Hematopoietic multipotent progenitor cell treated with erythropoietin and hydrocortisone succinate and interleukin-3 and kit ligand, for 15 days (in vitro differentiated cells): ENCODE data around the gene RBM19.
"Not testable (repeated sequence)": the region's sequence is repeated elsewhere in the genome, so short reads cannot be mapped to it uniquely, and the experiment has no call there.

Source experiments
- DNase-seq: peaks from one replicate; pipeline ENCODE4 v3.0.0-alpha.2; 2015; ENCODE audit warnings: low spot score

Gene RBM19

GRCh38 chr12:113831476-113831875 is 134.6 kb downstream of the RBM19 start:
- DNase-seq = no peak

GRCh38 chr12:113831016-113831415 is 135.1 kb downstream of the RBM19 start:
- no peak for DNase-seq

DNA sequence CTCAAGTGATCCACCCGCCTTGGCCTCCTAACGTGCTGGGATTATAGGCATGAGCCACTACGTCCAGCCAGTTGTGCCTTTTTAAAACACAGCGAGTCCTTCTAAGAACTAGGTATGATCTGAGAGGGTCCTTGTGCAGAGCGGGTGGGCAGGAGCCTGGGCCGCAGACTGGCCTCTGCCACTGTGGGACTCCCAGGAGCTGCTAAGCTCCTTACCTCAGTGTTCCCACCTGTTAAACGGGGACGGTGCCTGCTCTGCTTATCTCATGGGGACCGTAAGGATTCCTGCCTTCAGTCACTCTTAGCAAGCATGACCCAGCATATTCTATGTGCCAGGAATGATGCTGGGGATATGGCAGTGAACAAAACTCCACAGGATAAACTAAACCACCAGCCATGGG is 136.9 kb downstream of the RBM19 start:
- DNase-seq = no peak

- DNase-seq = no peak
Observed at GRCh38 chr12:113827539-113828114, 138.5 kb downstream of the RBM19 start.

GRCh38 chr12:113826805-113827538 is 139.2 kb downstream of the RBM19 start:
- no peak for DNase-seq

GRCh38 chr12:113825705-113826104 is 140.4 kb downstream of the RBM19 start:
- no peak for DNase-seq

- DNase-seq = no peak
Observed at GRCh38 chr12:113823816-113824215, 142.3 kb downstream of the RBM19 start.

DNA sequence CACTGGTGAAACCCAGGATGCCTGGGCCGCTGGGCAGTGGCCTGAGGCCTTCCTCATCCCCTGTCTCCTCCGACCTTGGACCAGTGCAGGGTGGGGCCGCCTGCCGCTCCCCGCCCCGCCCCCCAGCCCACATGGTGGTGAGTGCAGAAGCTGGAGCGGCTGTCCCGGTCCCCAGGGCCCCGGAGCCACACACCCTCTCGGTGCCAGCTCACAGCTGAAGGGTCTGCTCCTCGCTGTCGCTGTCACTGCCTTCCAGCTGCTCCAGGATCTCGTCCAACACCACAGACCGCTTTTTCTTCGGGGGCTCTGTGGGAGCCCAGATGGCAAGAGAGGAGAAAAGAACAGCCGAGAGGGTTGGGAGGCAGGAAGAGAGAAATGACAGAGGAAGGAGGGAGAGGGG is 143.1 kb downstream of the RBM19 start:
- no peak for DNase-seq

DNA sequence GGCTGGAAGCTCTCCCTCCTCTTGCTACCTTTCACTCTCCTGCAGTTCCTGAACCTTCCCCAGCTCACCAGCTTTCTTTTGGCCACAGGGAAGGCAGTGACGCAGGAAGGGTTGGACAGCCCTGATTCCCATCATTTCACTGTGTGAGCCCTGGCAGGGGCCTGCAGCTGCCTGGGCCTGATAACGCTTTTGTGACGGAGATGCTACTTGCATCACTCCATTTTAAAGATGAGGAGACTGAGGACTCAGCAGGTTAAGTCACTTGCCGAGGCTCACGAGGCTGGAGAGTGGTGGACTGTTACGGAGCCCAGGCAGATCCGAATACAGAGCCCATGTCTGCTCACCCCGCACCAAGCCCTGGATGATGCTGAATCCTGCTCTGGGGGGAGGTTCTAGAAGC is 145.3 kb downstream of the RBM19 start:
- no peak for DNase-seq

- DNase-seq = no peak
Observed at GRCh38 chr12:113820309-113820708, 145.8 kb downstream of the RBM19 start.

DNA sequence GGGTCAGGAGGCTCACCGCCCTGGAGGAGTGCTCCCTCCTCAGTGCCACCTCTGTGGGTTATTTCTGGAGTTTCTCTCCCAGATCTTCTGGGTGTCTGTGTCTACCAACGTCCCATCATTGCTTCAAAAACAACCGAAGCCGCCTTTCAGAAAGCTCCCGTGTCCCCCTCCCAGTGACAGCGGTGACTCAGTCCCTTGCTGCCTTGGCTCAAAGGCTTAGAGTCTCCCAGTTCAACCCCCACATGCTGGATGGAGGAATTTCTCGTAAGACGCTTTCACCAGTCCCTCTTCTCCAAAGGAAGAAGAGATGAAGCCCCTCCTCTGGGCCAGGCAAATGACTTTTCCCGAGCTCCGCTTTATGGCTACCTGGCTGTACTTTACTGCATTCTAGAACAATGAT is 146.6 kb downstream of the RBM19 start:
- no peak for DNase-seq

GRCh38 chr12:113818833-113819232 is 147.3 kb downstream of the RBM19 start:
- DNase-seq = no peak

GRCh38 chr12:113818283-113818682 is 147.8 kb downstream of the RBM19 start:
- DNase-seq = no peak

DNA sequence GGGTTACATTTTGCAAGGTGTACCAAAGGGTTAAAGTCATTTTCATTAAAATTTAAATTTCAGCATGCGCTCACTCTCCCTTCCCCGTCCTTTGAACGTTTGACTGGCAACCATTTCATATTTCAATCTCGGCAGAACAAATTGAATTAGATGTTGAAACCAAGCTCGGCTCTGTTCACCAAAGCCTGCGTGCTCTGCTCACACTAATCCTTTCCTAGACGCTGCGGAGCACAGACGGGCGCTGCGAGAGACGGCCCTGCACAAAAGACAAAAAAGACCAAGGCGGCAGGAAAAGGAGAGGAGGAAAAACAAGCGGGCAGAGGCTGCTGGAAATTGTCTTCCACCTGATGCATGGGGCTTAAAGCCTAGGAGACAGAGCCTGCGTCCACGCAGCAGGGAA is 149.3 kb downstream of the RBM19 start:
- DNase-seq = no peak

DNA sequence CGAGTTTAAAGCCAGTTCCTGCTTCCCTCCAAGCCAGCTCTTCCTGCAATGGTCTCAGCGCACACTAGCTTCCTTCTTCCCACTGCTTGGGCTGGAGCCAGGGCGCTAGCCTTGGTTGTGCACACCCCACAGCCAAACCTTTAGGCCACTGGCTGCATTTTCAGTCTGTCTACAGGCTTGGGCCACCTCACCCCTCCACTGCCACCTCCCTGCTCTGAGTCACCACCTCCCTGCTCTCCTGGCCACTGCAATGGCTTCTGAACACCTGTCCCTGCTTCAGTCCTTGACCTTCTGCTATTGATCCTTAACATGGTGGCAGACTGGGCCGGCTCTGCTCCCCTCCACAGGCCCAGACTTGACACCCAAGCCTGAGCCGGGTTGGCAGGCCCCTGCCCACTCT is 151.1 kb downstream of the RBM19 start:
- no peak for DNase-seq

DNA sequence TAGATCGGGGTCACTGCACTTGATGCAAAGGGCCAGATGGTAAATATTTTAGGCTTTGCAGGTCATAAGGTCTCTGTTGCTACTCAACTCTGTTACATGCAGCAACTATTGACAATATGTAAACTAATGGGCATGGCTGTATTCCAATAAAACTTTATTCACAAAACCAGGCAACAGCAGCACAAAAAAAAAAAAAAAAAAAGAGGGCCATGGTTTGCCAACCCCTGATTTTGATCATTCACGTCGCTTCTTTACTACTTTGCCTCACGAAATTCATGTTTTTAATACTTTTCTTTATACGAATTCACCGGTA is 152.9 kb downstream of the RBM19 start:
- no peak for DNase-seq

DNA sequence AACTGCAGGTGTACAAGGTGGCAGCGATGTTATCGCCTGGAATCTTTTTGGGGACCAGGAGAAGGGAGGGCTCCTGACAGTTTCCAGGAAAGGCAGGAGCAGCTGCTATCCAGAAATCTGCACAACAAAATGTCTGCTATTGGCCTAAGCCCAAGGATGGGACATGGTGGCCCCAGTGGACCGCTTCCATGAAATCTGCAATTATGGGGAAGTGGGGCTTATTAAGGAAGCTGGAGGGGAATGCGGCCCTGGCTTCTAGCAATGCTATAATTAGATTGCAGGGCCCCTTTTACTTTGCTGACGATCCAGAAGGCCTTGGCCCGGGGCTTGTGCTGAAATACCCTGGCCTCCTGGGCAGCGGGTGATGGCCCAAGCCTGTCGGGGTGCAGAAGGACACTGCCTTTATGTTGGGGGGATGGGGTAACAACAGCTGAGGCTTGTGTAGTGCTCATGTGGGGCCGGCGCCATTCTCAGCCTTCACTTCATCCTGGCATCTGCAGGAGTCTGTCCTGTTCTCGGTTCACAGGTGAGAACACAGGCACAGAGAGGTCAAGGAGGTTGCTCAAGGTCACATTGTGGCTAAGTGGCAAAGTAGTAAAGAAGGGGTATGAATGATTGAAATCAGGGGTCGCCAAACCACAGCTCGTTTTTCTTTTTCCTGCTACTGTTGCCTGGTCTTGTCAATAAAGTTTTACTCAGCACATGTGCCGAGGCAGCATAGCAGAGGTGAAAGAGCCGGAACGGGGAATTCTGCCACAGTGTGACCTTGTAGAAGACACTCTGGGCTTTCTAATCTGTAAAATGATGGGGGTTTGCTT is 153.5 kb downstream of the RBM19 start:
- no peak for DNase-seq

DNA sequence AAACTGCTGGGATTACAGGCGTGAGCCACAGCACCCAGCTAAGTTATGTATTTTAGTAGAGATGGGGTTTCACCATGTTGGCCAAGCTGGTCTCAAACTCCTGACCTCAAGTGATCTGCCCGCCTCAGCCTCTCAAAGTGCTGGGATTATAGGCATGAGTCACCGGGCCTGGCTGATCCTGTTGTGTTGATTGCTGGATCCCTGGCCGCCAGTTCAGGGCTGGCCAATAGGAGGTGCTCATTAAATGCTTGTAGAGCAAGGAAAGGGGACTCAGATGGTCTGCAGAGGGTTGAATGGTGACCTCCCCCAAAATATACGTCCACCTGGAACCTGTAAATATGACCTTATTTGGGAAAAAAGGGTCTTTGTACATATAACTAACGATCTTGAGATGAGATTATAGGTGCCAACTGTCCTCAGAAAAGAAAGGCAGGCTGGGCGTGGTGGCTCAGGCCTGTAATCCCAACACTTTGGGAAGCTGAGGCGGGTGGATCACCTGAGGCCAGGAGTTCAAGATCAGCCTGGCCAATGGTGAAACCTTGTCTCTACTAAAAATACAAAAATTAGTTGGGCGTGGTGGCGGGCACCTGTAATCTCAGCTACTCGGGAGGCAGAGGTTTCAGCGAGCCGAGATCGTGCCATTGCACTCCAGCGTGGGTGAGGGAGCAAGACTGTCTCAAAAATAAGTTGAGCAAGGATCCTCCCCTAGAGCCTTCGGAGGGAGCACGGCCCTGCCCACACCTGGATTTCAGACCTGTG is 156.5 kb downstream of the RBM19 start:
- not testable (repeated sequence) for DNase-seq

DNA sequence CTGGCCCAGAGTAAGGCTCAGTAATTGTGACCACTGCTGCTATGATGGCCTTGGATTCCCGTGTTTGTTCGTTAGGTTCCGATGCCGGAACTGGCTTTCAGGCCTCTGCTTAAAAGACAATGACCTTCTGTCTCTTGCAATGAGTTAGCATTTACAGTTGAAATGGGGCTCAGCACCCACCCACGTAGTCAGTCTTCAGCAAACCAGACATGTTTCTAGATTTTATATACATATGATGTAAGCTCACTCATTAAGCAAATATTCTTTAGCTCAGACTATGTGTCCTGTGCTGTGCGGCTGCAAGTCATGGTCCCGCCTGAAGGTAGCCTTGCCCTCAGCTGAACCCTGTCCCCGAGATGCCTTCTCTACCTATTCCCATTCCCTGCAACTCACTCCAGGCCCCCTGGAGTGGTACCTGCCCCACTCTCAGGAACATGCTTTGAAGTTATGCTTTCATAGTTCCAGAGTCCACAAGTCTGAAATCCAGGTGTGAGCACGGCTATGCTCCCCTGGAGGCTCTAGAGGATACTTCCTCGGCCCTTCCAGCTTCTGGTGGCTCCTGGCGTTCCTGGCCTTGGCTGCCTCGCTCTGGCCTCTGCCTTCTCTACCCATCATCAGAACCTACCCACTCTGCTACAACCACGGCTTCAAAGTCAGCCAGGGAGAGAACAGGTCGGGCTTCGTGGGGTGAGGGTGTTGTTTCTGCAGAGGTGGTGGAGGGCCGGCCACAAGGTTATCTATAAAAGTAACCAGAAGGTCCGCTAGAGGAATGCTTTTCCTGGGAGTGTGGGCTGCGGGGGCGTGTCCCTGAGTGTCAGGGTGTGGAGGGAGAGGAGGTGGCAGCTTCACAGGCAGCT is 157.8 kb downstream of the RBM19 start:
- DNase-seq = no peak

DNA sequence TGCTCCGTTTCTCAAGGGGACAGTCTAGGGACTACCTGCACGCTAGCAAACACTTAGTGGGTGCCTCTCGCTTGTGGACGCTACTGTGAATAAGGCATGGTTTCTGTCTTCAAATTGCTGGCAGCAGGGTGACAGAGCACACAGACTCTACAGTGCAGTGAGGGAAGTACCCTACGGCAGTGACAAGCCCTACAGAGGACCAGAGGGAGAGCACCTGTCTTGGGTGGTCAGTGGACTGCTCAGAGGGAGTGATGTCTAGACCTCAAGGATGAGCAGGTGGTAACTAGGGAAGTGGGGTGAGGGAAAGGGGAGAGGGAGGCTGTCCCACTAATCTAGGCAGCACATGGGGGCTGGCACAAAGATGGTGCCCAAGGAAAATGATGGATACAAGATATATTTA is 160.5 kb downstream of the RBM19 start:
- DNase-seq = no peak

DNA sequence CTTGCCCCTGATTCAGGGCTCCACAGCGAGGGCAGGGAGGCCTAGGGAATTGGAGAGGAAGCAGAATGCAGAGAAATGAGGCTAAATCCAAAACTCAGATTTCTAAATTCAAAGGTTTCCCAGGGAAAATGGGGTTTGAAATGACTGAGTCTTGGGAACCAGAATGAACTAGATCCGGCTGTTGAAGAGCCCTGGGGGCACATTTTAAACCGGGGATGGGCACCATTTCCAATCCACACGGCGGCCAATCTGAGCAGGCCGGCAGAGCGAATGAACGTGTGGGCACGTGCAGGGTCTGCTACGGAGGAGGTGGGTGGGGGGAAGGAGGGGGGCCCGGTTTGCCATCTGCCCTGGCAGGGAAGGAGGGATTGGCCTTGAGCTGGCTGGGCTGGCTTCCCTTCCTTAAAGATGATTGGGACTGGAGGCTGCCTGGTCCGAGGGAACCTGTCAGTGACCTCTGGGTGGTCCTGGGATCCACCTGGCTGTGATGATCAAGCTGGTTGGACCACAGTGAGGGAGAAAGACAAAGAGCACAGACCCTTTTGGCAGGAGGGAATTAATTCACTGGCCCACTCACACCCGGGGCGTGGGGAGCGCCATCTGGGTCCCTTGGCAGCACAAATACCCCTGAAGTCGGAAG is 161.0 kb downstream of the RBM19 start:
- no peak for DNase-seq
